ENCODE results near the gene IL17RE.

DNA sequence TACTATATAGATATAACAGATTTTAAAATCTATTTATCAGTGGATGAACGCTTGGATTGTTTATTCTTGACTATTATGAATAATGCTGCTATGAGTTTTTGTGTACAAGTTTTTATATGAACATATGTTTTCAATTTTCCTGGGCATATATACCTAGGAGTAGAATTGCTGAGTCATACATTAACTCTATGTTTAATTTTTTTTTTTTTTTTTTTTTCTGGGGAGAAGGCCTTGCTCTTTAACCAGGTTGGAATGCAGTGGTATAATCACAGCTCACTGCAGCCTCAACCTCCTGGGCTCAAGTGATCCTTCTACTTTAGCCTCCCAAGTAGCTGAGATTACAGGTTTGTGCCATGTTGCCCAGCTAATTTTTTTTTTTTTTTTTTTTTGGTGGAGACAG is 31.7 kb upstream of the IL17RE start:
- TF ChIP-seq, protein P1, sequence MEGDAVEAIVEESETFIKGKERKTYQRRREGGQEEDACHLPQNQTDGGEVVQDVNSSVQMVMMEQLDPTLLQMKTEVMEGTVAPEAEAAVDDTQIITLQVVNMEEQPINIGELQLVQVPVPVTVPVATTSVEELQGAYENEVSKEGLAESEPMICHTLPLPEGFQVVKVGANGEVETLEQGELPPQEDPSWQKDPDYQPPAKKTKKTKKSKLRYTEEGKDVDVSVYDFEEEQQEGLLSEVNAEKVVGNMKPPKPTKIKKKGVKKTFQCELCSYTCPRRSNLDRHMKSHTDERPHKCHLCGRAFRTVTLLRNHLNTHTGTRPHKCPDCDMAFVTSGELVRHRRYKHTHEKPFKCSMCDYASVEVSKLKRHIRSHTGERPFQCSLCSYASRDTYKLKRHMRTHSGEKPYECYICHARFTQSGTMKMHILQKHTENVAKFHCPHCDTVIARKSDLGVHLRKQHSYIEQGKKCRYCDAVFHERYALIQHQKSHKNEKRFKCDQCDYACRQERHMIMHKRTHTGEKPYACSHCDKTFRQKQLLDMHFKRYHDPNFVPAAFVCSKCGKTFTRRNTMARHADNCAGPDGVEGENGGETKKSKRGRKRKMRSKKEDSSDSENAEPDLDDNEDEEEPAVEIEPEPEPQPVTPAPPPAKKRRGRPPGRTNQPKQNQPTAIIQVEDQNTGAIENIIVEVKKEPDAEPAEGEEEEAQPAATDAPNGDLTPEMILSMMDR (conservative IDR thresholded peaks at IDR 0.05; ENCODE audit: low read depth, low read length), result no peak
- TF ChIP-seq EZH2 (IDR thresholded peaks at IDR 0.05; ENCODE audit: low read length, unreplicated experiment), result no peak

All from PC-3 (cell line).